NCI-H748 treated with DMSO at 0.1 percent for 48 hours (cell line): ENCODE measurements around the gene LTBP1.
"Not testable (repeated sequence)": the region's sequence is repeated elsewhere in the genome, so short reads cannot be mapped to it uniquely, and the experiment has no call there.

Experiments
- DNase-seq: peaks from one replicate; lab custom pipeline; 2025; lab: John Stamatoyannopoulos, UW

The LTBP1 gene

GRCh38 chr2:33145459-33145858 lies 198.7 kb downstream of the LTBP1 start:
- no peak for DNase-seq

- no peak for DNase-seq
Measured at GRCh38 chr2:33146102-33146501, 199.3 kb downstream of the LTBP1 start.

- no peak for DNase-seq
Measured at GRCh38 chr2:33153008-33153407, 206.3 kb downstream of the LTBP1 start.

- no peak for DNase-seq
Measured at GRCh38 chr2:33158482-33159003, 211.8 kb downstream of the LTBP1 start.

GRCh38 chr2:33160191-33160590 lies 213.4 kb downstream of the LTBP1 start:
- DNase-seq = no peak

DNA sequence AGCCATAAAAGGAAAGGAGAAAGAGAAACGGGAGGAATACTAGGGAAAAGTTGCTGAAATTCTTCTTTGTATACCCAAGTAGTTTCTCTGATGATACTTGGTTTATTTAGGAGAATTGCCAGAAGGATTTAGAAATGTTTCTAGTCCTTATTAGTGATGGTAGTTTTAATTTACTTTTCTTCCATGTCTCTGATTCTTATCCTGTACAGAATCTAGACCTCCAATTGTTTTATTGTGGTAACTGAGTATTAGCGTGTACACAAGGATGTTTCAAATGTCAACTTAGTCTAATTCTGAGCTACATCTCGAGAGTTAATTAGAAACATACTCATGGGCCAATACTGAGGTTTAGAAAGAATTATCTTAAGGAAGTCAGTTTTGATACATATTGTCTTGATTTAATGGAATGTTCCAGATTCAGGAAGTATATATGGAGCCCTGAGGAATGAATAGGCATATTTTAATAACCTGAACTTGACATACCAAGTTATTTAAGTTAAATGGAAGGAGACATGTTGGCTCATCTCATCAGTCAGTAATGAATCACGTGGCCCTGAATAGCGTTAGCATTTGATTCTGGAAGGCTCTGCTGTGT lies 219.6 kb downstream of the LTBP1 start:
- no peak for DNase-seq

- no peak for DNase-seq
Measured at GRCh38 chr2:33167622-33168245, 221.0 kb downstream of the LTBP1 start.

DNA sequence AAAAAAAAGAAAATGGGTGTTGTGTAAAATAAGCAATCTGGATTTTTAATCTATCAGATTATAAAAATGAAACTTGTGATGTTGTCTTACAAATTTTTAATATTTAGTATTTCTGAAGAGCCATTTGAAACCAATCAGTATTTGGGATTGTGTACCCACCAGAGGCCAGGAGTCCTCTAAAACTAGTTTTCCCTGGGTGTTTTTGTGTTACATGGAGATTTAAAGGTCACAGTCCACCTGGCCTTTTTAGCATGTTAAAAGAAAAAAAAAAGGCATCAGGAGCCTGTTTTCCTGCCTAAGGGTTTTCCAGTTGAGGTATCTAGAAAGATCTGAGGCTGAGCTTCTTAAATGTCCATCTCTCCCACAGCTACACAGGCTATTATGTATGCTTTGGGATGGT lies 221.7 kb downstream of the LTBP1 start:
- no peak for DNase-seq

DNA sequence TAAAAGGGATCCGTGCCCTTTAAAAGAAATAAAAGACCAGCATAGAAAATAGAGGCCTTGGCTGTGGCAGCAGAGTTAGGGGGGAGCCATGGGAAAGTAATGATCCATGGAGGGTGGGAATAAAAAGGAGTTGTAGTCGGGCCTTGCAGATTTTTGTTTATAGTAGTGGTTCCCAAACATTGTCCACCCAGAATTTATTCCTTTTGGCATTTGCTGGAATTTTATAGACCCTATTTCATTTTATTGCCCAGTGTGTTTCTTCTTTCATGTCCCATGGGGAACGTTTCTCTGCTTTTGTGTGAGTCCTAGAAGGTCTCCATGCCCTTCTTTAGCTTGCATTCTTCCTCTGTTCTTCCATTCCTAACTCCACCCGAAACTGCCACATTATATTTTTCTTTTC lies 222.2 kb downstream of the LTBP1 start:
- no peak for DNase-seq

DNA sequence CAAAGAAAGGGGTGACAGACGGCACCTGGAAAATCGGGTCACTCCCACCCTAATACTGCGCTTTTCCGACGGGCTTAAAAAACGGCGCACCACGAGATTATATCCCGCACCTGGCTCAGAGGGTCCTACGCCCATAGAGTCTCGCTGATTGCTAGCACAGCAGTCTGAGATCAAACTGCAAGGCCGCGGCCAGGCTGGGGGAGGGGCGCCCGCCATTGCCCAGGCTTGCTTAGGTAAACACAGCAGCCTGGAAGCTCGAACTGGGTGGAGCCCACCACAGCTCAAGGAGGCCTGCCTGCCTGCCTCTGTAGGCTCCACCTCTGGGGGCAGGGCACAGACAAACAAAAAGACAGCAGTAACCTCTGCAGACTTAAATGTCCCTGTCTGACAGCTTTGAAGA lies 223.5 kb downstream of the LTBP1 start:
- not testable (repeated sequence) for DNase-seq

GRCh38 chr2:33177627-33178026 lies 230.9 kb downstream of the LTBP1 start:
- DNase-seq = no peak

GRCh38 chr2:33178209-33178608 lies 231.5 kb downstream of the LTBP1 start:
- no peak for DNase-seq

DNA sequence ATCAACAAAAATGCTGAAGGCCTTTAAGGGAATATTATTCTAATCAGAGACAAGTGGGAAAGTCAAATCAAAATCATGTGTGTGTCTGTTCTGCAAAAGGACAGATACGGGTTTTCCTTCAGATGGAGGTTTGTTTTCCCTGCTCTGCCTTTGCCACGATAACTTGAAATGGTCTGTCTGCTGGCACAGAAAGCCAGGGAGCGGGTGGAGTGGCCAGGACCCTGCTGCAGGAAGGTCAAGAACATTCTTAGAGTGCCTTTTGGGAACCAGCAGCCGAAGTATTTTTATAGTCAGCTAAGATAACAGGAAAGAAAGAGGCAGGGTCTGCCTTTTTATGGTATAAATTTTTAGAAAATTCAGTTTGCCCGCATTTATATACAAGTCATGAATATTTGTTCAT lies 234.2 kb downstream of the LTBP1 start:
- DNase-seq = no peak

GRCh38 chr2:33181466-33181865 lies 234.7 kb downstream of the LTBP1 start:
- DNase-seq = no peak

GRCh38 chr2:33184041-33184440 lies 237.3 kb downstream of the LTBP1 start:
- no peak for DNase-seq

DNA sequence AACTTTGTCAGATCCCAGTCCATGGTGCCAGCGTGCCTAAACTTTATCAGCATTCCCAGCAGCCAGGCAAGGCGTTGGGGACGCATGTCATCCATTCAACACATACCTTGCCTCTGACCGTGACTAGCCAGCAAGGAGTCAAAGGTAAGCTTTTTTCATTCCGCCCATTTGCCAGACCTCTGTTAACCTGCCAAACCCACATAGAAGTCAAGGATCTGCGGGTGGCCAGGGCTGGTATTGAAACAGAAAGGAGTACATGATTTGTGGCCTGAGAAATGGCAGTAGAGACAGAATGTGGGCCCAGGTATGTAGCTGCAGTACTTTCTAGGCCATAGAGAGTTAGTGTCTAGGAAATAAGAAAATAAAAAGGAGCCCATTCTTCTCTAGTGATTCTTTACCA lies 240.2 kb downstream of the LTBP1 start:
- DNase-seq = no peak

DNA sequence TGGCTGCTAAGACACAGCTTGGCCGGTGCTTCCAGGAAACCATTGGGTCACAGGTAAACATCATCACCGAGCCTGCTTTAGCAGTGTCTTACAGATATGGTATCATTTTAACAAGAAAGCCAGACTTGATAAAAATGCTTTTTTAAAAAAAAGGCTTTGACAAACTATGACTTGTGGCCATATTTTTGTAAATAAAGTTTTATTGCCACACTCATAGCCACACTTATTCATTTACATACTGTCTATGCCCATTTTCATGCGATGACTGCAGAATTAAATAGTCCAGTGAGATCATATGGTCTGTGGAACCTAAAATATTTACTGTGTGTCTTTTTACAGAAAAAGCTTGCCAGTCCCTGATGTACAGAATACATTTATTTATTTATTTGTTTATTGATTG lies 242.0 kb downstream of the LTBP1 start:
- no peak for DNase-seq

GRCh38 chr2:33190393-33190937 lies 243.7 kb downstream of the LTBP1 start:
- no peak for DNase-seq

- no peak for DNase-seq
Measured at GRCh38 chr2:33195891-33196290, 249.1 kb downstream of the LTBP1 start.

GRCh38 chr2:33196700-33197099 lies 249.9 kb downstream of the LTBP1 start:
- DNase-seq = no peak

GRCh38 chr2:33197198-33197938 lies 250.6 kb downstream of the LTBP1 start:
- DNase-seq = no peak

DNA sequence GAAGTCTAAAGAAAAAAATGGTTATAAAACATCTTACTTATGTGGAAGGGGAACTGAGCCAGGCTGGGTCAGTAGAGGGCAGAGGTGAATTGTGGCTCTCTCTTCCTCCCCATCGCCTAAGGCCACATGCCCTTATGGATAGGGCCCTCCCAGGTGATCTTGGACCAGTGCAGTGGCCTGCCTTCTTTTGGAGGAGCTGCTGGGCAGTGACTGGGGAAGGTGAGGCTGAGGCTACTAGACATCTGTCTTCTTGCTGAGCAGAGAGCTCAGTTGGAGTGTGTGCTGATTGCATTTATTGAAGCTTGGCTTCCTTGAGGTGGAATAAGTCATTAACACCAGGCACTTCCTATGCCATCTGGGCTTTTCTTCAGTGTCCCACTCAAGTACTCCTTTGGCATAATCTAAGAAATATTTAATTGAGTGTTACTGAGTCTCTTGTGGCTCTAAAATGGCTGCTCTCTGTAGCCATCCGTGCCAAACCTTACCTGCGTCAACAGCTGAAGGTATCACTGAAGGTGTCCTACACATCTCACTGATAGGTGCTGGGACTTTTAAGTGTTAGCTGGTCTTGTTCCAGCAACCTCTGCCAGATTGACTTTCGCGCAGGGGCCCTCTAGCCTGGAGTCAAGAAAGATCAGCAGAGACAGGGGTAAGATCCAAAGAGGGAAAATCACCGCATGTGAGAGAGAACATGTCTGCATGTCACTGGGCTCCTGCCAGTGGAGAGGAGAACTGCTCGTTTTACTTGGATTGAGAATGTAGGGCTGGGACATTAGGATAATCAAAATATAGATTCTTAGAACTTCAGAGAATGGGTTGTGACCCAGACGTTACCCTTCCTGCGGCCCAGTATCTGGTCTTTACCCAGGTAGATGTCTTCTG lies 256.1 kb downstream of the LTBP1 start:
- DNase-seq = no peak
